ENCODE results near the gene ADGRV1. TPM values are rescaled to one million over a fixed set of nuclear protein-coding genes. Genes with fewer than 3 reads are reported as not detected.

The ADGRV1 gene
- total and polyA plus RNA-seq, 2 donors (not counting 3 experiments of a cell fraction or from before 2014, with no cell fraction given): 0.11 to 0.55 TPM

GRCh38 chr5:90691533-90691932 lies 132.9 kb downstream of the ADGRV1 start:
- Histone ChIP-seq H3K9me1 (replicated peaks; ENCODE audit: control insufficient read depth, extremely low read depth, insufficient read depth, low read length) (no peaks in the 10 kb centered on the region), H3K9me3 (replicated peaks; ENCODE audit: control insufficient read depth, insufficient read depth, low read length) (no peaks in the 10 kb centered on the region), H3K36me3 (ENCODE audit: control insufficient read depth in 2 of 2, extremely low read depth in 1 of 2, insufficient read depth in 2 of 2, low read length in 2 of 2) (no peaks in the 10 kb centered on the region), H2AFZ (ENCODE audit: low read depth, low read length) (no peak overlapping the region), H3K4me2 (ENCODE audit: insufficient read depth, low read length) (no peak overlapping the region), H3K79me2 (ENCODE audit: control insufficient read depth, insufficient read depth, low read length) (no peaks in the 10 kb centered on the region), H3K27ac (ENCODE audit: insufficient read depth, low read depth, low read length) (no peak overlapping the region), H3K4me3 (replicated peaks in 1 of 3; ENCODE audit: insufficient read depth in 1 of 3, low read depth in 1 of 3, low read length in 3 of 3) (no peak overlapping the region), H3K27me3 (ENCODE audit: control insufficient read depth in 2 of 2, insufficient read depth in 2 of 2, low read length in 2 of 2) (no peaks in the 10 kb centered on the region), H3K9ac (replicated peaks; ENCODE audit: extremely low read depth, insufficient read depth, low read length) (no peak overlapping the region), H3K4me1 (ENCODE audit: control insufficient read depth, extremely low read depth, insufficient read depth, low read length) (no peaks in the 10 kb centered on the region), H4K20me1 (replicated peaks; ENCODE audit: control insufficient read depth, extremely low read depth, insufficient read depth, low read length) (no peaks in the 10 kb centered on the region)
- dilution Hi-C loops (cut with MboI; ENCODE audit: extremely low pct_ligation_motif_present, low sequenced_read_pairs) (no loop called here), intact Hi-C loops (cut with micrococcal nuclease) (no loop called here)
- BruUV-seq (replicated peaks): no TSS peak
- ChIA-PET POLR2A (no interaction called here), CTCF (no interaction called here)
- FAIRE-seq: no peak
- TF ChIP-seq JUN (IDR thresholded peaks at IDR 0.05; ENCODE audit: borderline replicate concordance, insufficient read depth, insufficient read length, low read depth) (no peak), EZH2 (IDR thresholded peaks at IDR 0.05; ENCODE audit: borderline replicate concordance, low read depth, low read length, severe bottlenecking) (no peak), CTCF (IDR thresholded peaks at IDR 0.05; ENCODE audit: extremely low read depth in 1 of 2, insufficient read depth in 1 of 2, low read depth in 1 of 2, low read length in 2 of 2) (no peak), MYC (IDR thresholded peaks at IDR 0.05; ENCODE audit: low read depth, low read length) (no peak)
- no peak for DNase-seq (ENCODE audit: low read depth, low spot score)

- Histone ChIP-seq H3K9me3 (replicated peaks; ENCODE audit: control insufficient read depth, insufficient read depth, low read length) (no peaks in the 10 kb centered on the region), H3K9me1 (replicated peaks; ENCODE audit: control insufficient read depth, extremely low read depth, insufficient read depth, low read length) (no peaks in the 10 kb centered on the region), H3K79me2 (ENCODE audit: control insufficient read depth, insufficient read depth, low read length) (no peaks in the 10 kb centered on the region), H3K27ac (ENCODE audit: insufficient read depth, low read depth, low read length) (no peak overlapping the region), H3K27me3 (ENCODE audit: control insufficient read depth in 2 of 2, insufficient read depth in 2 of 2, low read length in 2 of 2) (peaks cover 0 to 2% of the 10 kb centered on the region in 2 experiments), H3K4me1 (ENCODE audit: control insufficient read depth, extremely low read depth, insufficient read depth, low read length) (no peaks in the 10 kb centered on the region), H2AFZ (ENCODE audit: low read depth, low read length) (no peak overlapping the region), H3K36me3 (ENCODE audit: control insufficient read depth in 2 of 2, extremely low read depth in 1 of 2, insufficient read depth in 2 of 2, low read length in 2 of 2) (no peaks in the 10 kb centered on the region), H3K4me3 (replicated peaks in 1 of 3; ENCODE audit: insufficient read depth in 1 of 3, low read depth in 1 of 3, low read length in 3 of 3) (no peak overlapping the region), H3K4me2 (ENCODE audit: insufficient read depth, low read length) (no peak overlapping the region), H3K9ac (replicated peaks; ENCODE audit: extremely low read depth, insufficient read depth, low read length) (no peak overlapping the region), H4K20me1 (replicated peaks; ENCODE audit: control insufficient read depth, extremely low read depth, insufficient read depth, low read length) (no peaks in the 10 kb centered on the region)
- ChIA-PET CTCF (interaction anchor here (1.4 kb wide), 1 partner anchor 12 kb away, joined by 3 read pairs; no protein-coding TSS in a partner anchor), POLR2A (no interaction called here)
- dilution Hi-C loops (cut with MboI; ENCODE audit: extremely low pct_ligation_motif_present, low sequenced_read_pairs): no loop called here
- FAIRE-seq (no peak), DNase-seq (ENCODE audit: low read depth, low spot score) (no peak)
- intact Hi-C loops (cut with micrococcal nuclease): no loop called here
- TF ChIP-seq POLR2A (IDR thresholded peaks at IDR 0.05; ENCODE audit: low read depth, low read length): no peak
- no peak for TF ChIP-seq EZH2 (IDR thresholded peaks at IDR 0.05; ENCODE audit: borderline replicate concordance, low read depth, low read length, severe bottlenecking)
- no peak for TF ChIP-seq JUN (IDR thresholded peaks at IDR 0.05; ENCODE audit: borderline replicate concordance, insufficient read depth, insufficient read length, low read depth)
- TF ChIP-seq CTCF (IDR thresholded peaks at IDR 0.05; ENCODE audit: extremely low read depth in 1 of 2, insufficient read depth in 1 of 2, low read depth in 1 of 2, low read length in 2 of 2): no peak
- no peak for TF ChIP-seq POLR2AphosphoS5 (IDR thresholded peaks at IDR 0.05; ENCODE audit: insufficient read depth, low read depth, low read length)
- no peak for TF ChIP-seq MYC (IDR thresholded peaks at IDR 0.05; ENCODE audit: low read depth, low read length)
- TF ChIP-seq FOS (IDR thresholded peaks at IDR 0.05; ENCODE audit: borderline replicate concordance, insufficient read depth, low read length): no peak
- TF ChIP-seq MAX (IDR thresholded peaks at IDR 0.05; ENCODE audit: insufficient read depth, insufficient read length): no peak
- TF ChIP-seq GATA2 (IDR thresholded peaks at IDR 0.05; ENCODE audit: insufficient read depth, insufficient read length, low read depth, low read length): no peak
- BruUV-seq (replicated peaks): no TSS peak
These were observed 137.6 kb downstream of the ADGRV1 start for GRCh38 chr5:90696153-90696552.
